Colonic mucosa (tissue), 4 donors: ENCODE results near the gene GRK3. TPM values are rescaled to one million over a fixed set of nuclear protein-coding genes. Genes with fewer than 3 reads are reported as not detected.

Experiments used
- DNase-seq: peaks from one replicate; pipeline ENCODE4 v3.0.0-alpha.2; 2020
- H3K27ac ChIP-seq: fragments of 200-600 bp; one replicate; pipeline ENCODE4 v1.8.0; 2021
- H3K27me3 ChIP-seq: fragments of 200-600 bp; one replicate; pipeline ENCODE4 v1.8.0; 2021
- H3K36me3 ChIP-seq: fragments of 200-600 bp; one replicate; pipeline ENCODE4 v1.8.0; 2021
- H3K4me1 ChIP-seq: fragments of 200-600 bp; one replicate; pipeline ENCODE4 v1.8.0; 2021; ENCODE audit warnings: mild to moderate bottlenecking
- H3K4me3 ChIP-seq: fragments of 200-600 bp; one replicate; pipeline ENCODE4 v1.8.0; 2021
- H3K9ac ChIP-seq, 2 donors: one replicate each; pipeline ENCODE4 v1.7.0; 2013; ENCODE audit warnings: control low read depth in 2 of 2, low read depth in 2 of 2, low read length in 2 of 2
- H3K9me3 ChIP-seq: fragments of 200-600 bp; one replicate; pipeline ENCODE4 v1.8.0; 2021
- CTCF ChIP-seq: fragments of 200-600 bp; IDR thresholded peaks from one replicate; pipeline ENCODE4 v1.8.0; 2022; ENCODE audit warnings: antibody characterized with exemption, mild to moderate bottlenecking
- intact Hi-C: fragments of 100-400 bp; cut with DNase I; formaldehyde crosslinking; loops from one replicate; pipeline ENCODE4 v1.14.1; 2022
- total RNA-seq, 2 donors: library from RNA; stranded (reverse); fragmentation: NEBNext Ultra II Directional in 1 of 2; extraction: Animal tissue kit (Norgen Biotek cat#: 25700) in 1 of 2; gene quantifications; one replicate each; pipeline ENCODE4 v1.2.1, GENCODE V29; 2021
- donor health status: healthy.
- donor health status: DM: no; HTN: no; CAD: no.
- donor health status: DM: no; HTN: no; CAD: no.

Gene GRK3
- total RNA-seq, 2 donors from 2014 or later = 2.9 to 5.3 TPM

- no peak for TF ChIP-seq CTCF
- intact Hi-C loops = no loop called here
These were observed 132.7 kb downstream of the GRK3 start for GRCh38 chr22:25697181-25697664.

GRCh38 chr22:25697978-25698377 lies 133.5 kb downstream of the GRK3 start:
- Histone ChIP-seq H3K4me3 (no peak overlapping the region), H3K27me3 (no peaks in the 10 kb centered on the region), H3K9ac (no peak overlapping the region), H3K36me3 (no peaks in the 10 kb centered on the region), H3K4me1 (no peaks in the 10 kb centered on the region), H3K9me3 (no peaks in the 10 kb centered on the region), H3K27ac (no peak overlapping the region)
- DNase-seq = no peak
- intact Hi-C loops = no loop called here
- no peak for TF ChIP-seq CTCF

More at GRCh38 chr22:25697181-25697664, 132.7 kb downstream of the GRK3 start:
- Histone ChIP-seq H3K9ac (no peak overlapping the region), H3K4me3 (no peak overlapping the region), H3K4me1 (no peaks in the 10 kb centered on the region), H3K36me3 (no peaks in the 10 kb centered on the region), H3K9me3 (no peaks in the 10 kb centered on the region), H3K27me3 (no peaks in the 10 kb centered on the region), H3K27ac (no peak overlapping the region)
- DNase-seq = no peak

GRCh38 chr22:25698461-25698860 lies 134.0 kb downstream of the GRK3 start:
- Histone ChIP-seq H3K27ac (no peak overlapping the region), H3K27me3 (no peaks in the 10 kb centered on the region), H3K36me3 (no peaks in the 10 kb centered on the region), H3K4me3 (no peak overlapping the region), H3K9me3 (no peaks in the 10 kb centered on the region), H3K4me1 (no peaks in the 10 kb centered on the region), H3K9ac (no peak overlapping the region)
- DNase-seq = no peak
- intact Hi-C loops = no loop called here
- no peak for TF ChIP-seq CTCF

- Histone ChIP-seq H3K9ac (no peak overlapping the region), H3K36me3 (no peaks in the 10 kb centered on the region), H3K27ac (no peak overlapping the region), H3K4me3 (no peak overlapping the region), H3K9me3 (no peaks in the 10 kb centered on the region), H3K27me3 (no peaks in the 10 kb centered on the region), H3K4me1 (no peaks in the 10 kb centered on the region)
- no peak for DNase-seq
- no peak for TF ChIP-seq CTCF
- intact Hi-C loops = no loop called here
These were observed 134.5 kb downstream of the GRK3 start for GRCh38 chr22:25698978-25699377.

GRCh38 chr22:25701056-25701780 lies 136.7 kb downstream of the GRK3 start:
- Histone ChIP-seq H3K36me3 (no peaks in the 10 kb centered on the region), H3K27ac (no peak overlapping the region), H3K4me3 (no peak overlapping the region), H3K4me1 (no peaks in the 10 kb centered on the region), H3K9me3 (no peaks in the 10 kb centered on the region), H3K9ac (no peak overlapping the region), H3K27me3 (no peaks in the 10 kb centered on the region)
- no peak for TF ChIP-seq CTCF
- DNase-seq = no peak
- intact Hi-C loops = loop anchor here (5.0 kb wide), 1 partner anchor 239 kb away; no protein-coding TSS in a partner anchor
